Peyer's patch (tissue), 4 donors: ENCODE measurements around the gene ASB6.

Experiments used
- POLR2A ChIP-seq, 2 donors: fragments of 450-650 bp; IDR thresholded peaks; one replicate each; pipeline ENCODE4 v1.5.1; 2017; ENCODE audit warnings: antibody characterized with exemption in 2 of 2, mild to moderate bottlenecking in 2 of 2, moderate library complexity in 2 of 2
- TF ChIP-seq, protein P1 (sequence below), 6 experiments: fragments of 450-650 bp in 4 of 6; fragments of 200-600 bp in 2 of 6; sonication (generic) in 1 of 6; IDR thresholded peaks; one replicate each; pipeline ENCODE4 v1.5.1; 2017 to 2019; ENCODE audit warnings: antibody characterized with exemption in 6 of 6, mild to moderate bottlenecking in 3 of 6, moderate library complexity in 1 of 6

DNA sequence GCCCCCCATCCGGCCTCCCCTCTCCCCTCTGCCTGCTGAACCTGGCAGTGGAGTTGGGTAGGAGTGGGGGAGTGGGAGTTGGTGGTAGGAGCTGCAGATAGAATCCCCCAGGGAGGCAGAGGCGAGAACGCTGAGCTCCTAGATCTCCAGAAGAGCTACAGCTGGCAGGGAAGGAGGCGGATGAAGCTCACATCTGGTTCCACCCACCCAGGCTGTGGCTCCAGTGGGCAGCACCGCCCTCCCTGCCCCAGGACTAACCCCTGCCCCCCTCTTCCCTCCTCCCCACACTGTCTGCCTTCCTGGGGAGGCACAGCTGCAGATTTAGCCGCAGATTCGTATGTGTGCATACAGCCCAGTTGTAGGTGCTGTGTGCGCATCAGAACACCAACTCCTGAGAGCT lies 55.3 kb downstream of the ASB6 start:
- TF ChIP-seq, protein P1, sequence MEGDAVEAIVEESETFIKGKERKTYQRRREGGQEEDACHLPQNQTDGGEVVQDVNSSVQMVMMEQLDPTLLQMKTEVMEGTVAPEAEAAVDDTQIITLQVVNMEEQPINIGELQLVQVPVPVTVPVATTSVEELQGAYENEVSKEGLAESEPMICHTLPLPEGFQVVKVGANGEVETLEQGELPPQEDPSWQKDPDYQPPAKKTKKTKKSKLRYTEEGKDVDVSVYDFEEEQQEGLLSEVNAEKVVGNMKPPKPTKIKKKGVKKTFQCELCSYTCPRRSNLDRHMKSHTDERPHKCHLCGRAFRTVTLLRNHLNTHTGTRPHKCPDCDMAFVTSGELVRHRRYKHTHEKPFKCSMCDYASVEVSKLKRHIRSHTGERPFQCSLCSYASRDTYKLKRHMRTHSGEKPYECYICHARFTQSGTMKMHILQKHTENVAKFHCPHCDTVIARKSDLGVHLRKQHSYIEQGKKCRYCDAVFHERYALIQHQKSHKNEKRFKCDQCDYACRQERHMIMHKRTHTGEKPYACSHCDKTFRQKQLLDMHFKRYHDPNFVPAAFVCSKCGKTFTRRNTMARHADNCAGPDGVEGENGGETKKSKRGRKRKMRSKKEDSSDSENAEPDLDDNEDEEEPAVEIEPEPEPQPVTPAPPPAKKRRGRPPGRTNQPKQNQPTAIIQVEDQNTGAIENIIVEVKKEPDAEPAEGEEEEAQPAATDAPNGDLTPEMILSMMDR (IDR thresholded peaks at IDR 0.05) = no peak
- TF ChIP-seq POLR2A (IDR thresholded peaks at IDR 0.05) = no peak
